HL-60/S4 treated with retinoic acid at 250 ng/mL for 4 days and 3 days (cell line): ENCODE measurements around the gene SDK2.

Experiments
- in situ Hi-C: fragments of 300-500 bp; cut with MboI; formaldehyde crosslinking; loops from 2 replicates; pipeline ENCODE4 v1.7.0; 2022; ENCODE audit warnings: low sequenced_read_pairs

Gene SDK2

DNA sequence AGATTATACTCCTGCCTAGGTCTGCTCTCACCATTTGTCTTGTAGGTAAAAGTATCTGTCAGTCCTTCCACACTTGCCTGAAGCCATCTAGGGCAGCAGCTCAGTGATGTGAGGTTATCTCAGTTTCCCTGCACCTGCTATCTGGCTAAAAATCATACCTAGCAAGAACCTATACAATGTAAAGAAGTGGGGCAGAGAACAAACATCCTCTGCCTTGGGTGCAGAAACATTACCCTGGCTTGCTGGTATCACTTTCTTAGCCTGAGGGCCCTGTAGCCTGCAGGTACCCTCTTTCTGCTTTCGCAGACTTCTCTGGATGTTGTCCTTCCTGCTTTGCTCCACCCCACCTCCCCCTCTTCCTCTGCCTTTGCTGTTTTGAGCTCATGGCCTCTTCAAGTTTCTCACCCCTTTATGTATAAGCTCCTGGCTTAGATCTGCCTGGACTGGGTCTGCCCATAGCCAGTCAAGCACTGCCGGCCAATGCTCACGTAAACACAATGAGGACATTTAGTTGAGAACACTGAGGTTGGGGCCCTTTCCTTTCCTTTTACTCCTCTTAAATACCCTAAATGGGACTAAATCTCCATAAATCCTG, 8.7 kb upstream of the SDK2 start:
- in situ Hi-C loops = no loop called here

DNA sequence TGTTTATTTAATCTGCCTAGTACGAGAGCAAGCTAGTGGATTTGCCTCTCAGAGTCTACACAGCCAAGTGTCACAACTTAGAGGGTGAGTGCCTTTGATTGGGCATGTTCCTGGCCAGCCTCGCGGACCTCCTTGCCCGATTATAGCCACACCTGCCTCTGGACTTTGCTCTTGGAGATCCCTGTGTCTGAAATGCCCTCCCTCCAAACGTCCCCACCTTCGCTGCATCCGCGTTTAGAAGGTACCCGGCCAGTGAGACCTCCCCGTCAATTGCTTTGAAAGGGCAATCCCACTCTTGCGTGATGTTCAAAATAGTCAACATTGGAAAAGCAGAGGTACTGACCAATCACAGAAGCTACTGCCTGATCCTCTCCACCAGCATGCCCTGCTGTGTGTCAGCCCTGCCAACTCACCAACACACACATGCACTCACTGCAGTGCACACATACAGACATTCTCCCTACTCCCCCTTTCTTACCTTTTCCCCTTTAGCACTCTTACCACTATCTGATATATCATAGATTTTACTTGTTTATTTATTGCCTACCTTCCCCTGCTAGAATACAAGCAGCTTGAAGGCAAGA, 6.5 kb upstream of the SDK2 start:
- in situ Hi-C loops = no loop called here

DNA sequence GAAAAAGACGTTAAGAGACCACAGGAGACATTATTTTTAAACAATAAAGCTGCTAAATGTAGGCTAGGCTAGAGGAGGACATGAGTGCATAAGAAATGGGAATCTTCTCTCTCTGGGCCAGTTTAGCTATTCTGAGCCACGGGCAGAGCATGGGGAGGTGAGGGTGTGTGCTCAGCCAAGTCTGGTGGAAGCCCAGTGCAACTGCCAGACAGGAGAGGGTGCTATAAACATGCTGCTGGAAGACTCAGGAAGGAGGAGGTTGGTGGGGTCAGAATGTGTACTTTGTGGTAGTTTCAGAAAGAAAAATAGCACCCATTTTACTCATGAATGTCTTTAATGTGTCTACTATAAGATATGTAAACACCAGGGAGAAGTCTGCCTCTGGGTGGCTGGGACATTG, 5.9 kb upstream of the SDK2 start:
- in situ Hi-C loops = no loop called here

DNA sequence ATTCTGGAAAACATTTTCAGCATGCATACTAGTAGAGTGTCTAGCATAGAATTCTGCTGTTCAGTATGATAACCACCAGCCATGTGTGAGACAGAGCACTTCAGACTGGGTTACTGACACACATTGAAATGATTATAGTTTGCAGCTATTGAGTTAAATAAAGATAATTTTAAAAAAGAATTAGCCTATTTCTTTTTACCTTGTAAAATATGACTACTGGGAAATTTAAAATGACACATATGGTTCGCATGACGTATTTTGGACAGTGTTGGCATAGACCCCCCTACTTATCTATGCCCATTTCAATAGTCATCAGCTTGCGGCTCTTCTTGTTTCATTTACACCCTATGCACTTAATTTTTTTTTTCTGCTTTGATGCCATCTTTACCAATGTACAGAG, 4.7 kb upstream of the SDK2 start:
- in situ Hi-C loops = no loop called here

DNA sequence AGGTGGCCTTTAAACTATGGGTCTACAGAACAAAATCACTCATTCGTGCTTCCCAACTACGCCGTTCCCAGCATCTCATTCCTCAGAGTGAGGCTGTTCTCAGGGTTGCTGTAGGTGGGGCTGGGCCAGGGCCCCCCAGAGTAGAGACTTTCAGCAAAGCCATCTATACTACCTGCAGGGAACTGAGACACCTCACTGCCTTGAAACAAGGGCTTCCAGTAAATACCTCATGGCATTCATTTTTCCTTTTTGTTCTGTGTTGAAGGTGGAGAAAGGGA, 4.2 kb upstream of the SDK2 start:
- in situ Hi-C loops = no loop called here

DNA sequence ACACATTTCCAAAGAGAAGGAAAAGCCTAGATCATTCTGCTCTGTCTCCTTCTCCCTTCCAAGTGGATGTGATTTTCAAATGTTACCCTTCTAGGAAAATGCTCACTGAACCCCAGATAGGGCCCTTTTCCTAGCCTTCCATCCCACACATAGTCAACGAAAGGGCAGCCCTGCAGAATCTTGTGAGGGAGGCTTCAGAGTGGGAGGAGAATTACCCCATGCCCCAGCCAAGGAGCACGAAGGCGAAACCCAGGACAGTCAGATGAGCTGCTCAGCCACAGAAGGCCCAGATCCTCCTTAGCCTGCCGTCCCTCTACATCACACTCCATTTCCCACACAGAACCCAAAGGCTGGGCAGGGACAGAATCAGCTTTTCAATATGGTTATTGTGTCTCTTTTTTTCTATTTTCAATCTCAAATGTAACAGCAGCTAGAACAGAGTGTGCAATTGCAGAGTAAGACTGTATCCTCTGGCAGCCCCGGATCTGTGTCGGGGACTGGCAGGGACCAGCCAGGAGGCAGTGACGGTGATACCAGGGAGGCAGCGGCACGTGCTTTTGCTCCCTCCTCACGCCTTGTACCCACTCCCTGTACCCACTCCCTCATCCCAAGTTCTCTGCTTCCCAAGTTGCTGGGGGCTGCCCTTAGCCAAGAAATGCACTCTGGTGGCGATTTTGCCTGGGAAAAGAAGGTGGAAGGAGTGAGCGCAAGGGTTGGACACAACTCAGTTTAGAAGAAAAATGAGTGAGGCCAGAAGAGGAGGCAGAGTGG, 3.7 kb upstream of the SDK2 start:
- in situ Hi-C loops = no loop called here

DNA sequence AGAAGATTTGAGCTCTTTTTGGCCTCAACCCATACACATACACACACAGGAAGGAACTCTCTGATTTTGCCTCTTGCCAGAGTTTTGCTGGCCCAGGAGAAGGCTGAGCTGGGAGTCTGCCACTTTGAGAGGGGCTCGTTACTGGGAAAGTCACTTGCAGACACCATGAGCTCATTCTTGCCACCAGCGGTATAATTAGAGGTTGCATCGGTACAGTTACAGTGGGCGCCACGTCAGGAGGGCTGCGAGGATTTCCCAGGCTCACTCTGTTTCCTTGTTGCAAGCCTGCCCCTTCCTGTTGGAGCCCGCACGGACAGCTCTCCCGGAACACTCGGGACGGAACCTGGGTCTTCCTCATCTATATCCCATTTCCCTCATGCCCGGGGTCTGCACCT, 3.1 kb upstream of the SDK2 start:
- in situ Hi-C loops = no loop called here

DNA sequence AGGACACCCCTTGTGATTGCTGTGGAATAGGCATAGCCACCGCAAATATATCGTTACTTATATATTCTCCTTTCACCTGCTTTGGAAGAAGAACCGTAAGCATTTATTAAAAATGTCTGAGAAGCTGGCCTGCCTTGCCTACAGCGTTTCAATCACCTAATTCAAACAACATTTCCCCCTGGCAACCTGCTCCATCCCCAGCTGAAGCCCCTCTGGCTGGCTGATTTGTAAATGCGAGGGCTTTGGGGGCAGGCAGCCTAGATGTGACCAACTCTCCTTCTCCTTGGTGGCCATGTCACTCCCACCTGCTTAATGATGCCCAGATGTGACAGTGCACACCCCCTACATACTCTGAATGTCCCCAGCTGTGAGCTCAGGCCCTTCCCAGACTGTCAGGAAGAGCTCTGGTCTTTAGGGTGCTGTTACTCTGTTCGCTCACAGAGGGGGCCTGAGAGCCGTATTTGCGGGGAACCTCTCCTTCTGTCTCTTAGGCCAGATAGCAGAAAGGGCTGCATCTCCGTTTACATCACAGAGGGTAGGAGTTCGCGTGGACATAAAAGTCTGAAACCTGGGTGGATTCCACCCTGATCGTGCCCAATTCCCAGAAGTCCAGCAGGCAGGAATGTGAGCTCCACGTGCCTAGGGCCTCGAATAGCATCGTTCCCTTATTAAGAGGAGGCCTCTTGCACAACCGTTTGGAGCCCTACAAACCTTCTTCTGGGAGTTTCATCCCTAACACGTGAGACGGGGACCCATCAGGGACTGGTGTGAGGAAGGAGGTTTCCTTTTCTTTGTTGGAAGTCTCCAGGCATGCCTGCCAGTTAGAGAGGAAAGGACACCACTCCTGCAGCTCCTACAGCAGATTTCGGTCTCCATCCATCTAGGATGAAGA, 2.4 kb upstream of the SDK2 start:
- in situ Hi-C loops = no loop called here

DNA sequence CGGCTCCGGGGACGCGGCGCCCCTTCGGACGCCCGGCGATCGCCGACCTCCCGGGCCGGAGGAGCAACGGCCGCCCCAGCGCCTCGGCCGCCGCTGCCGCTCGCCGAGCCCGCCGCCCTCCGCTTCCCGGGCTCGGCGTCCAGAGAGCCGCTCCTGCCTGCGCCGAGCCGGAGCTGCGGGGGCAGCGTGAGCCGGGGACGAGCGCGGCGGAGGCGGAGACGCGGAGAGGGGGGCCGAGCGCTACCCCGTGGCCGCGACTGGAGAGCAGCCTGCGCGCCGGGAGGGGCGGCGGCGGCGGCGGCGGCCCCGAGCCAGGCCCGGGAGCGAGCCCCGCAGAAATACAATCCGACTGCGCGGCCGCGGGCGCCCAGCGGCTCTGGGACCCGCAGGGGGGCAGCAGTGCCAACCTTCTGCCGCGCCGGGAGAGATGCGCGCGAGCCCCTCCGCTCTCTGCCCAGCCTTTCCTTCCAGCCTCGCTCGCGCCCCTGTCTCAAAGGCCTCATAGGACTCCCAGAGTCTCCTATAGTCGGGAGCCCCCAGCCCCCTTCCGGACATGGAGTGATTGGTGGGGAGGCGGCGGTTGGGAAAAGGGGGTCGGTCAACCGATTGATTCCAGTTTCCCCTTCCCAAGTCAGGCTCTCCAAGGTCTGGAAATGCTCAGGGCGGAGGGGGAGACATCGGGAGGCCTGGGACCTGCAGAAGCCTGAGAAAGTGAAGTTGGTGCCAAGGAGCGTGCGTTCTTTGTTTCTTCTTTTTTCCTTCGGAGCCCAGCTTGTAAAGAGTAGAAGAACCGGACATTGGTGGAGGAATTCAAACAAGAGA, 1.0 kb upstream of the SDK2 start:
- in situ Hi-C loops = no loop called here

DNA sequence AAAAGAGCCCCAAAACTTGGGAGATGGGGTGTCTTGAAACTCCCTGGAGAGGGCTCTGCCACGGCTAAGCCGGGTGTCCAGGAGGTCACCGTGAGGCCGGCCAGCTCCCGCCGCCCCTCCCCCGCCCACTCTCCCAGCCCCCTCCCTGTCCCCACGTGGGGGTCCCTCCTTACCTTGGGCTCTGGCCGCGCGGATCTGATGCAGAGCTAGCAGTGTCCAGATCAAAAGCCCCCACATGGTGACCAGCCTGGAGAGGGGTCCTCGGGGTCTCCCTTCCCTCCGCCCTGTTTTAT, 447 bp downstream of the SDK2 start:
- in situ Hi-C loops = no loop called here

DNA sequence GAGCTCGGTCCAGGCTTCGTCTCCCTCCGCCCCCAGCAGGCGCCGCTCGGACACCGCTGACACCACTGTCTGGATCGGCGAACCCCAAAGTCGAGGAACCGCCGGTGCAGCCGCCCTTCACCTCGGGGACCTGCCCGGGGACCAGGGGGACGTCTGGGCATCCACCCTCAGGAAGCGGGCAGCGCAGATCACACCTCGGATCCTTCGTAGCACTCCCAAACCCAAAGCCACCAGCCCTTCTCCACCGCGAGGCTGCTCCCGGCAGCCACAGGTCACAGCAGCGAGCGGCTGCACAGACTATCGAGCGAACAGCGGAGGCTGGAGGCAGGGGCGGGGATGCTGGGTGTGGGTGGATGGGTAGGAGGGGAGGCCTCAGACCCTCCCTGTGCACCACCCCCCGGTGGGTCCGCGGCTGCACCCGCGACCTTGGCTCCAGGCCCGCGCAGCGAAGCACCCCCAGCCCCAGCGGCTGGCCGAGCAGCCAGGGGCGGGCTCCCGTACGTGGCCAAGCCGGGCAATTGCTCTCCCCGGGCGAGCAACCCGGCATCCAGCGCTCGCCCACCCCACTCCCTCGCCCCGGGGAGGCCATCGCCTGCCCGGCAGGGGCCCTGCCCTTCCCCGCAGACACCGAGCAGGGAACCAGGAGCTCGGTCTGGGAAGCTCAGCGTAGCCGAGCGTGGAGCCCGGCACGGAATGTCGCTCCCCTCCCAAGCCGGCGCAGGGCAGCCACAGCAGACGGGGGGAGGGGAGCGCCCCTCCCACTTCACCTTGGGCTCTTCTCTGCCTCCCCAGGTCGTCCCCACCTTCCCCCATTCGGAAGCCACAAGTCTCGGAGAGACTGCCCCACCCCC, 1.0 kb downstream of the SDK2 start:
- in situ Hi-C loops = no loop called here

DNA sequence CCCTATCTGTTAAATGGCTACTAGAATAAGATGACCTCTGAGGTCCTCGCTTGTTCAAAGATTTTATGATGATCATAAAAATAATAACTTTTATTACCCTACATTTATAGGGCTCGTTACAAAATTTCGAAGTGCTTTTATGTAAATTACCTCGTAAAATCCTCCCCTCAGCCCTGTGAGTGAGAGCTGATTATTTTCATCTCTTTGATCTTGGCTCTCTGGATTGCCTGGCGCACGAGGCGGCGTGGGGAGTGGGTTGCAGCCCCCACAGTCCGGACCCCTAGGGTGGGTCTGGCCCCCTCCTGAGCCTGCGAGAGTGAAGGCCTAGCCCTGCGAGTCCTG, 1.6 kb downstream of the SDK2 start:
- in situ Hi-C loops = no loop called here

DNA sequence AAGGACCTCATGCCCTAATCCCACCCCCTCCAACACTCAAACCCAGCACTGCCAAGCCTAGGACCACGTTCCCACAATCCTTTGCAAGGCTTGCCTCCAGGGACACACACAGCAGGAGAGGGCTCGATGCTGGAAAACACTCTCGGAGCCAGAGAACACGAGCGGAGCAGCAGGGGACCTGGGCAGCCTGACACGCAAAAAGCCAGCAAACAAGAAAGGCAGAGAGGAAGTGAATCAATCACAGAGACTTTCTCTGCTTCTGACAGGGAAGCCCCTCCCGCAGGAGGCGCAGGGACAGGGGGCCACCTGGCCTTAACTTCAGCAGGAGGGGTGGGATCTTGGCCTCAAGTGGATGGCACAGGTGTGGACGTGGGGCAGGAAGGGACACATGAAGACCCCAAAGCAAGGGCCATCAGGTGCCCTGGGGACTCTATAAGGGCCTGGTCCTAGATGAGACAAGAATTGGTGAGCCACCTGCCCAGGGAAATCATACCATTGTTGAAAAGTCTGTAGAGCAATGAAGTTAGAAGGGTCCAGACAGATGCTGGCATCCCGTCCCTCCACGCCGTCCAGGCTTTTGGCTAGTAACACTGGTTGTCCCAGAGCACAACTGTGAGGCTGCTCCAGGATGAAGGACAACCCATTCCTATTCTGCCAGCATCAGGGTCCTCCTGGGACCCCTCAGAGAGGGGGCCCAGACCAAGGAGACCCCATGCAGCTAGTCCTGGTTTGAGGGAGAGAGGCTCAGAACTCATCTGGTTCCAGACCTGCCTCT, 2.2 kb downstream of the SDK2 start:
- in situ Hi-C loops = no loop called here

DNA sequence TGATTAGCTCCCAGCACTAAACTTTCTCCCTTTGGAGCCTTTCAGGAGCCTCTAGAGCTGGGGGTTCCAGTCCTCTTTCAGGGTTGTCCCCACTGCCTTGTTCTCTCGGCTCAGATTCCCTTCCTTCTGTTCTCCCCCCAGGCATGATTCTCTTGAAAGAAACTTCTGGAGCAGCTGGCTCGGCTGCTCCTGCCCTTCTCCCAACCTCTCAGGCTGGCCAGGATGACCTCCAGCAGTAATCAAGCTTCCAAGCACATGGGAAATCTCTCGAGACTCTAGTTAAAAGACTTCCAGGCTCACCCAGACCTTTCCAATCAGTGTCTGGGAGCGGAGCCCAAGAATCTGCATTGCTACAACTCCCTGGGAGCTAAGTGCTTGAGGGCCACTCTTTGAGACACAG, 3.6 kb downstream of the SDK2 start:
- in situ Hi-C loops = no loop called here

DNA sequence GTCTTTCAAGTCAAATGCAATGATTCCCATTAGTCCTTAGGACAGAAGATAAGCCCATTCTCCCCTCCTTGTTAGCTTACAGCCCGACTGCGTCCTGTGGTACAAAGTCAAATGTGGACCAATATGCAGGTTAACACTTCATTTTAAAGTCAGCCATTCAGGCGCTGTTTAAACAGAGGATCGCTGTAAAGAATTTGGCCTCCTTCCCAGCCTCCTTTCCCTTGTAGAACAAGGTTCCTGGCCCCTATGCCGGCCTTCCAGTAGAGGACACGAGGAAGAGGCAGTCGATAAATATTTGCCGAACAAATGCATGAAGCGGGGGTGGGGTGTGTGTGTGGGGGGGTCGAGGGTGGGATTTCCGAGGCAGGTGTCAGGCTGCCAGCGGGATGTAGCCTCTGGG, 4.3 kb downstream of the SDK2 start:
- in situ Hi-C loops = no loop called here

DNA sequence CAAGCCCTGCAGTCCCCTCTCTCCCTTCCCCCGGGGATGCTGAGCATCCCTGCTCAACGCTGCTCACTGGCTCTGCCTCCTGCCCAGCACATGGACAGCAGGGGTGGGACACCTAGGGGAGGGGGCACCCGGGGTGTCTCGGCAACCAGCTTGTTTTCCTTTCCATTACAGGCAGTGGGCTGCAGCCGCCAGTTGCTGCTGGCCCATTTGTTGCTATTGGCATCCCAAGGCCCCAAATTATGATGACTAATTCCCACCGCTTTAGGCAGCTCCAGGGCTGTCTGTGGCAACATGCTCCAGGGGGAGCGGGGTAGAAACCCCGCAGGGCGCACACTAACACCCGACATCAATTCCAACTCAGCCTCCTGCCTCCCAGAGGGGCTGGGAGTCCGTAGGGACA, 4.9 kb downstream of the SDK2 start:
- in situ Hi-C loops = no loop called here

DNA sequence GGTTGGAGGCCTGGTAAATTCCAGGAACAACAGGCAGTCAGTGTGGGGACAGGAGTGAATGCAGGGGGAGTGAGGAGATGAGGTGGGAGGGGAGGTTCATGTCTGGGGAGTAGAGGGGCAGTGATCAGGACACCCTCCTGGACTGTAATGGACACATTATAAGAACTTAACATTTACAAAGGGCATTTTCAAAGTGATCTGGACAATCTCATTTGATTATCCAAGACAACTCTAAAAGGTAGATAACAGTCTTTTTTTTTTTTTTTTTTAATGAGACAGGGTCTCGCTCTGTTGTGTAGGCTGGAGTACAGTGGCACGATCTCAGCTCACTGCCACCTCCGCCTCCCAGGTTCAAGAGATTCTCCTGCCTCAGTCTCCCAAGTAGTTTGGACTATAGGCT, 5.7 kb downstream of the SDK2 start:
- in situ Hi-C loops = no loop called here

DNA sequence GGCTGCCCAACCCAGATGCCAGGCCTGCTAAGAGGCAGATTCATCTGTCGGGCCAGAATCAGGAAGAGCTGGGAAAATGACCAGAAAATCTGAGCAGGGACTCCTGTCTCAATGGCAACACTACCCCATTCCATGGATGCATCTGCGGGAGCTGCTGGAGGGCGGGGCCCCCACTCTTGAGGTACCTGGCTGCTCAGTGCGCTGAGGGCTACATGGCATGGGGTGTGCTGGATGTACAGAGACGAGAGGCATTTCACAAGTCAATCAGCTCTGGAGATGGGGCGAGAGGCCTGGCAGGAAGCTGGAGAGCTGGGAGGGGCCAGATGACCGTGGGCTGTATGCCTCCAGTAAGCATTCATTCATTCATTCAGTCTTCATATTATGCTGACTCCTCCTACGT, 6.4 kb downstream of the SDK2 start:
- in situ Hi-C loops = no loop called here

DNA sequence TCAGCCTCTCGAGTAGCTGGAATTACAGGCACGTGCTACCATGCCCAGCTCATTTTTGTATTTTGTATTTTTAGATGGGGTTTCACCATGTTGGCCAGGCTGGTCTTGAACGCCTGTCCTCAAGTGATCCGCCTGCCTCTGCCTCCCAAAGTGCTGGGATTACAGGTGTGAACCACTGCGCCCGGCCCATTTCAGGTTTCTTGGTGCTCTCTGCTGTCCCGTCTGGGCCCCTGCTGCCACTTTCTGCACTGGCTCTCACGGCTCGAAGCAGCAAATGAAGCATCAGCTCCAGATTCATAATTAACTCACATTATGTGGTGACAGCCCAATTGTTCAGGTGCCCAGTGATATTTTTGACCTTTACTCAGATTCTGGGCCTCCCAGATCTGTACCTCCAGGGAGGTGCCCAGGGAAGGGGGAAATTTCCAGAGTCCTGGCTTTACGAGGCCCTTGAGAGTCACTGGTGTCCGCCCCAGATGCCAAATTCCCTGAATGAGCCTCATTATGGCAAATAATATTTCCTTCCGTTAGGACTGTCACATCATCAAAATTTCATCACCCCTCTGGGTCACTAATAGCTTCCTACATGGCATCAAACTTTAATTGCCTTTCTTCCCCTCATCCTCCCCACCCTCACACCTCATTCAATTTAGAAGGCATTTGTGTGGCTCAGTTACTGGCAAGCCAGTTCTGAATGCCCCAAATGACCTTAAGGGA, 9.0 kb downstream of the SDK2 start:
- in situ Hi-C loops = no loop called here
